ENCODE data around the gene OSBPL6. TPM values are rescaled to one million over a fixed set of nuclear protein-coding genes. Genes with fewer than 3 reads are reported as not detected.

OSBPL6 gene
- total and polyA plus RNA-seq, 9 of the 15 experiments (the other 6 are each of a cell fraction or from before 2014, with no cell fraction given) = 3.4 to 12.7 (median 9.3) TPM

- TF ChIP-seq NR4A1 (CRISPR knock-in tag; IDR thresholded peaks at IDR 0.05) (no peak), NR4A1 (tag; IDR thresholded peaks at IDR 0.05) (0 out of 2 replicates have a peak, but pooled peaks have one; percentile 29), ZNF316 (IDR thresholded peaks at IDR 0.05) (no peak), REST (IDR thresholded peaks at IDR 0.05; ENCODE audit: borderline replicate concordance) (peak; percentile 35), REST (CRISPR knock-in tag; IDR thresholded peaks at IDR 0.05; ENCODE audit: low read depth) (no peak; the same call in 1 of the 2 replicates), POLR2A (conservative IDR thresholded peaks at IDR 0.05) (peak; percentile 59; the same call in 1 of the 2 replicates), CHD4 (IDR thresholded peaks at IDR 0.05; ENCODE audit: insufficient read depth, insufficient replicate concordance, low read depth, low read length, poor library complexity, severe bottlenecking) (no peak), MAFF (IDR thresholded peaks at IDR 0.05; ENCODE audit: low read length) (no peak), E2F3 (CRISPR knock-in tag; IDR thresholded peaks at IDR 0.05) (0 out of 2 replicates have a peak, but pooled peaks have one; percentile 35), TGIF2 (CRISPR knock-in tag; IDR thresholded peaks at IDR 0.05) (0 out of 2 replicates have a peak, but pooled peaks have one; percentile 26), ZNF780A (CRISPR knock-in tag; IDR thresholded peaks at IDR 0.05) (no peak), SMAD1 (IDR thresholded peaks at IDR 0.05; ENCODE audit: low read depth, low read length, partially characterized antibody) (no peak), MYC (IDR thresholded peaks at IDR 0.05; ENCODE audit: low read depth, low read length) (peak; percentile 9; the same call in 1 of the 2 replicates), MYC (CRISPR knock-in tag; IDR thresholded peaks at IDR 0.05; ENCODE audit: borderline replicate concordance, low read depth) (no peak), RBM34 (IDR thresholded peaks at IDR 0.05; ENCODE audit: borderline replicate concordance, insufficient read depth, low read length) (0 out of 2 replicates have a peak, but pooled peaks have one; percentile 19), ETV6 (IDR thresholded peaks at IDR 0.05; ENCODE audit: borderline replicate concordance in 1 of 2, low read depth in 2 of 2, low read length in 1 of 2) (no peak), ETV6 (CRISPR knock-in tag; IDR thresholded peaks at IDR 0.05; ENCODE audit: borderline replicate concordance) (peak; percentile 44; the same call in 1 of the 2 replicates), YY1 (IDR thresholded peaks at IDR 0.05; ENCODE audit: borderline replicate concordance in 1 of 3, control insufficient read depth in 1 of 3, extremely low read depth in 1 of 3, insufficient read depth in 3 of 3, insufficient read length in 1 of 3, insufficient replicate concordance in 2 of 3, low read depth in 1 of 3, low read length in 2 of 3) (peak; percentile 30 to 76 (median 71)), GTF2B (IDR thresholded peaks at IDR 0.05; ENCODE audit: extremely low read depth, insufficient read length) (no peak)
These were observed at the start of gene OSBPL6 (continued) for GRCh38 chr2:178193823-178194599.
